ENCODE data around the gene LOXL3. TPM values are rescaled to one million over a fixed set of nuclear protein-coding genes. Genes with fewer than 3 reads are reported as not detected.

Gene LOXL3
- total RNA-seq, 1 experiment from 2014 or later, result 4.1 TPM

- Histone ChIP-seq H3K9me3 (ENCODE audit: control insufficient read depth in 1 of 2, insufficient read depth in 1 of 2, low read depth in 1 of 2, low read length in 2 of 2) (no peaks in the 10 kb centered on the region), H3K4me1 (ENCODE audit: control insufficient read depth in 1 of 2, insufficient read depth in 2 of 2, low read length in 2 of 2) (no peaks in the 10 kb centered on the region), H2AFZ (ENCODE audit: low read depth, low read length, poor library complexity, severe bottlenecking) (no peak overlapping the region), H3K4me3 (replicated peaks in 1 of 2; ENCODE audit: low read depth in 1 of 2, low read length in 2 of 2) (no peak overlapping the region), H4K20me1 (ENCODE audit: insufficient read depth) (no peaks in the 10 kb centered on the region), H3K9me2 (ENCODE audit: insufficient read depth) (no peaks in the 10 kb centered on the region), H3K36me3 (ENCODE audit: control insufficient read depth in 1 of 2, insufficient read depth in 2 of 2, low read length in 2 of 2) (no peaks in the 10 kb centered on the region), H3K27ac (ENCODE audit: low read depth, low read length) (no peak overlapping the region), H3K4me2 (ENCODE audit: low read length) (no peak overlapping the region), H3K9ac (ENCODE audit: low read length) (no peak overlapping the region), H3K27me3 (ENCODE audit: insufficient read depth, low read length) (no peaks in the 10 kb centered on the region), H3K79me2 (ENCODE audit: insufficient read depth, low read length) (no peaks in the 10 kb centered on the region)
- intact Hi-C loops (cut with micrococcal nuclease), result no loop called here
- ATAC-seq (no peak), DNase-seq (ENCODE audit: low read depth, low spot score) (no peak)
- TF ChIP-seq SP1 (IDR thresholded peaks at IDR 0.05; ENCODE audit: low read depth) (no peak), ELF1 (IDR thresholded peaks at IDR 0.05; ENCODE audit: borderline replicate concordance, low read depth) (no peak)
- BruUV-seq (replicated peaks), result no TSS peak
- POLR2A ChIA-PET, result interaction anchor here (1.9 kb wide), 1 partner anchor 9 kb away, joined by 5 read pairs; no protein-coding TSS in a partner anchor
- RAD21 ChIA-PET (ENCODE audit: low non-redundant PET in 1 of 2, low total read pairs in 2 of 2, uncharacterized antibody in 2 of 2, unreplicated experiment in 2 of 2), result no interaction called here
- CTCF ChIA-PET, result no interaction called here
Observed at GRCh38 chr2:74567881-74568280, 14.1 kb upstream of the LOXL3 start.

- ChIA-PET CTCF (no interaction called here), POLR2A (interaction anchor here (1.9 kb wide), 1 partner anchor 8 kb away, joined by 5 read pairs; no protein-coding TSS in a partner anchor), RAD21 (ENCODE audit: low non-redundant PET in 1 of 2, low total read pairs in 2 of 2, uncharacterized antibody in 2 of 2, unreplicated experiment in 2 of 2) (no interaction called here)
- ATAC-seq (no peak), DNase-seq (ENCODE audit: low read depth, low spot score) (no peak)
- Histone ChIP-seq H3K27ac (ENCODE audit: low read depth, low read length) (no peak overlapping the region), H2AFZ (ENCODE audit: low read depth, low read length, poor library complexity, severe bottlenecking) (no peak overlapping the region), H3K9me2 (ENCODE audit: insufficient read depth) (no peaks in the 10 kb centered on the region), H3K79me2 (ENCODE audit: insufficient read depth, low read length) (no peaks in the 10 kb centered on the region), H3K9me3 (ENCODE audit: control insufficient read depth in 1 of 2, insufficient read depth in 1 of 2, low read depth in 1 of 2, low read length in 2 of 2) (no peaks in the 10 kb centered on the region), H3K4me2 (ENCODE audit: low read length) (no peak overlapping the region), H3K9ac (ENCODE audit: low read length) (no peak overlapping the region), H4K20me1 (ENCODE audit: insufficient read depth) (no peaks in the 10 kb centered on the region), H3K36me3 (ENCODE audit: control insufficient read depth in 1 of 2, insufficient read depth in 2 of 2, low read length in 2 of 2) (no peaks in the 10 kb centered on the region), H3K4me3 (replicated peaks in 1 of 2; ENCODE audit: low read depth in 1 of 2, low read length in 2 of 2) (no peak overlapping the region), H3K27me3 (ENCODE audit: insufficient read depth, low read length) (no peaks in the 10 kb centered on the region), H3K4me1 (ENCODE audit: control insufficient read depth in 1 of 2, insufficient read depth in 2 of 2, low read length in 2 of 2) (peaks cover 0 to 7% of the 10 kb centered on the region in 2 experiments; a peak in 1 of 4 replicates)
- BruUV-seq (replicated peaks), result no TSS peak
- intact Hi-C loops (cut with micrococcal nuclease), result no loop called here
- TF ChIP-seq CEBPB (IDR thresholded peaks at IDR 0.05; ENCODE audit: low read depth) (no peak), POLR2A (IDR thresholded peaks at IDR 0.05; ENCODE audit: borderline replicate concordance, extremely low read depth, insufficient read depth, insufficient read length) (no peak), MAX (IDR thresholded peaks at IDR 0.05) (no peak), ZFX (IDR thresholded peaks at IDR 0.05) (no peak), SP1 (IDR thresholded peaks at IDR 0.05; ENCODE audit: low read depth) (no peak), ZNF274 (IDR thresholded peaks at IDR 0.05; ENCODE audit: low read depth, low read length) (no peak), RAD21 (IDR thresholded peaks at IDR 0.05; ENCODE audit: low read depth) (no peak), ATF3 (IDR thresholded peaks at IDR 0.05) (no peak), POLR2AphosphoS5 (IDR thresholded peaks at IDR 0.05; ENCODE audit: low read depth, low read length) (no peak), SRF (IDR thresholded peaks at IDR 0.05; ENCODE audit: low read depth) (no peak), ELF1 (IDR thresholded peaks at IDR 0.05; ENCODE audit: borderline replicate concordance, low read depth) (no peak), EGR1 (IDR thresholded peaks at IDR 0.05; ENCODE audit: low read depth) (no peak), YY1 (IDR thresholded peaks at IDR 0.05; ENCODE audit: extremely low read depth, insufficient replicate concordance, low read depth, low read length) (no peak)
Observed at GRCh38 chr2:74566754-74567085, 13.0 kb upstream of the LOXL3 start.
